GM21367 (cell line): ENCODE results near the gene MC4R.

Experiments used
- ATAC-seq: cut with Tn5 transposase; IDR thresholded peaks from one replicate; pipeline ENCODE4 v1.9.1; 2021; ENCODE audit not compliant: unreplicated experiment

The MC4R gene

DNA sequence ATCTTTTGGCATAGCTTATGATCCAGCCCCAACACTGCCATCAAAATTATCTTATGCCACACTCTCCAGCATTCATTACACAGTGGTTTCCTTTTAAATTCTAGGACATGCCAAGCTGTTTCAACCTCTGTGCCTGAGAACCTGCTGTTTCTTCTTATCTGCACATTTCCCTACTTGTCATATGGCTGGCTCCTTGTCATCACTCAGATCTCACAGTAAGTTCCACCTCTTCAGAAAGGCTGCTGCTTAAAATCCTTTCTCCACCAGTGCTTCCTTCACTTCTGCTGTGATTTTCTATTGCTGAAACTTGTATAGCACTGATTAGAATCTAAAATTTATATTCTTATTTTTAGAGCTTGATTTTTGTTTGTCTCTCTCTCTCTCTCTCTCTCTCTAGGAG is 43.4 kb downstream of the MC4R start:
- ATAC-seq, result no peak

DNA sequence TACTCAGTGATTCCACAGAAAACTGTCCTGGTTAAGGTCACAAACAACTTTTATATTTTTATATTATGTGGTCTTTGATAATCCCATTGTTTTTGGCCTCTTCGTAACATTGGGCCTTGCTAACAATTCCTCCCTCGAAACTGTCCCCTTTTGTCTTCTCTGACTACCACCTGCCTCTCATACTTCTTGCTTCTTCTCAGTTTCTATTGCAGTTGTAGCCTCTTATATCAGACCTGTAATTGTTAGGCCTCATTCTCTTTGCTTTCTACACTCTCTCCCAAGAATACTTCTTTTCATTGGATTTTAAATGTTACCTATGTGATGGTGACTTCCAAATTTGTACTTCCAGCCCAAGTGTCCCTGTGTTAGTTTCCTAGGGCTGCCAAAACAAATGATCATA is 44.7 kb downstream of the MC4R start:
- ATAC-seq, result no peak

DNA sequence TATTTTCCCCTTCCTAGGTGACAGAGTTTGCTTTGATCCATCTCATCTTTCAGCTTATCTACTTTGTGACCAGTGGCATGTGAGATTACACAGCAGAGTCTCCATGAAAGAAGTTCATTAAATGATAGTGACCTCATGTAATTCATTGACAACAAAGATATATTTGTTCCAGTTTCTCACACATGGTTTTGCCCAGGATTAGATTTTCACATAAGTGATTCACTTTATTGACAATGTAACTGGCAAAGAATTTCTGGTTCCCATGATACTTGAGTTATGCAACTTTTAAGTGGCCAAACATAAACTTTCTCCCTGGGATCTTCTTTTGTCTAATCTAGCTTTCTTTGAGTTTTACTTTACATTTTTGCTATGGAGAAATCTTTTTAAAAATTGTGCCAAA is 50.0 kb downstream of the MC4R start:
- ATAC-seq, result no peak
